Esophagus squamous epithelium (tissue), 5 donors: ENCODE results near the gene SOX6. TPM values are rescaled to one million over a fixed set of nuclear protein-coding genes. Genes with fewer than 3 reads are reported as not detected.
A peak's percentile ranks its signal among the peaks of the same experiment; 100 is the strongest.

ENCODE experiments used
- DNase-seq: peaks from one replicate; lab custom pipeline; 2025; lab: John Stamatoyannopoulos, UW
- H3K27ac ChIP-seq, 4 donors: fragments of 200-600 bp; sonication (generic); one replicate each; pipeline ENCODE4 v1.5.1; 2016 to 2019; ENCODE audit warnings: mild to moderate bottlenecking in 1 of 4
- H3K27me3 ChIP-seq, 4 donors: fragments of 200-600 bp; sonication (generic); 1 replicate in 3 of 4; 2 replicates in 1 of 4; pipeline versions ENCODE4 v1.5.1 to v1.6.0; 2017 to 2021; ENCODE audit warnings: antibody characterized with exemption in 1 of 4
- H3K36me3 ChIP-seq, 3 donors: fragments of 200-600 bp; sonication (generic); one replicate each; pipeline ENCODE4 v1.5.1; 2016 to 2019
- H3K4me1 ChIP-seq, 3 donors: fragments of 200-600 bp; sonication (generic); one replicate each; pipeline ENCODE4 v1.5.1; 2017 to 2019
- H3K4me3 ChIP-seq, 4 donors: fragments of 200-600 bp; sonication (generic); 1 replicate in 3 of 4; 2 replicates in 1 of 4; pipeline ENCODE4 v1.5.1; 2016 to 2019; ENCODE audit warnings: mild to moderate bottlenecking in 2 of 4, moderate library complexity in 1 of 4
- H3K9me3 ChIP-seq, 3 donors: fragments of 200-600 bp; sonication (generic); one replicate each; pipeline ENCODE4 v1.5.1; 2016 to 2019
- POLR2A ChIP-seq, 4 donors: fragments of 450-650 bp; IDR thresholded peaks; one replicate each; pipeline ENCODE4 v1.6.1; 2017; ENCODE audit warnings: antibody characterized with exemption in 4 of 4, mild to moderate bottlenecking in 4 of 4, moderate library complexity in 3 of 4
- WGBS, 2 donors: methylation state at CpG; one replicate each; pipeline ENCODE4 v1.1.5; 2018; 5-methylcytosine and 5-hydroxymethylcytosine counted together
- intact Hi-C: fragments of 100-400 bp; cut with DNase I; formaldehyde crosslinking; loops from one replicate; pipeline ENCODE4 v1.15.0; 2022
- total RNA-seq, 4 donors: library from RNA; depleted of rRNA; stranded (reverse); fragments of >200 nt; gene quantifications; one replicate each; pipeline ENCODE4 v1.1.0, GENCODE V29; 2016
- TF ChIP-seq, protein P1 (sequence below), 6 experiments: fragments of 450-650 bp in 4 of 6; fragments of 200-600 bp in 2 of 6; sonication (generic) in 2 of 6; IDR thresholded peaks; one replicate each; pipeline ENCODE4 v1.5.1; 2016 to 2019; ENCODE audit warnings: antibody characterized with exemption in 6 of 6, mild to moderate bottlenecking in 4 of 6, moderate library complexity in 4 of 6
- donor health status: DM: yes; HTN: yes; CAD: no.

SOX6 gene
- total RNA-seq, 4 donors from 2014 or later = 7.8 to 16.0 (median 10.6) TPM

DNA sequence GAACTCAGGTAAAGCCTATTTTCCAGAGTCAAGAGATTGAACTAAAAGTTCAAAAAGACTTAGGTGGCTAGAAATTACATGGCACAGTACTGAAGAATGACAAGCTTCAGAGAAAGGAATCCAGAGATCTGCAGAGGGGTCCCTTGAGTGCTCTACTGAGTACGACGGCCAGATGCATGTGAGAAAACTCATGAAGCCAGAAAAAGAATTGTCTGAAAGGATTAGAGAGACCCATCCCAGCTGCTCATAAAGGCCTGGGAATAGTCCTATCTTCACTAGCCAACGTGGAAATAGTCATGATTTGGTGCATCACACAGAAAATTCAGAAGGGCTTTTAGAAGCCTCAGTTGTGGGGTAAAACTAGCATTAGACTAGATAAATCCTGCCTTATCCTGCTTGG lies 91.3 kb downstream of the SOX6 start:
- no peaks in the 10 kb centered on the region for H3K4me1 ChIP-seq
- intact Hi-C loops = no loop called here
- no peaks in the 10 kb centered on the region for H3K27me3 ChIP-seq
- H3K27ac ChIP-seq = no peak overlapping the region
- no peak for DNase-seq
- H3K9me3 ChIP-seq = peaks cover 0 to 4% (median 0%) of the 10 kb centered on the region in 3 donors
- no peak for TF ChIP-seq POLR2A (IDR thresholded peaks at IDR 0.05)
- TF ChIP-seq, protein P1, sequence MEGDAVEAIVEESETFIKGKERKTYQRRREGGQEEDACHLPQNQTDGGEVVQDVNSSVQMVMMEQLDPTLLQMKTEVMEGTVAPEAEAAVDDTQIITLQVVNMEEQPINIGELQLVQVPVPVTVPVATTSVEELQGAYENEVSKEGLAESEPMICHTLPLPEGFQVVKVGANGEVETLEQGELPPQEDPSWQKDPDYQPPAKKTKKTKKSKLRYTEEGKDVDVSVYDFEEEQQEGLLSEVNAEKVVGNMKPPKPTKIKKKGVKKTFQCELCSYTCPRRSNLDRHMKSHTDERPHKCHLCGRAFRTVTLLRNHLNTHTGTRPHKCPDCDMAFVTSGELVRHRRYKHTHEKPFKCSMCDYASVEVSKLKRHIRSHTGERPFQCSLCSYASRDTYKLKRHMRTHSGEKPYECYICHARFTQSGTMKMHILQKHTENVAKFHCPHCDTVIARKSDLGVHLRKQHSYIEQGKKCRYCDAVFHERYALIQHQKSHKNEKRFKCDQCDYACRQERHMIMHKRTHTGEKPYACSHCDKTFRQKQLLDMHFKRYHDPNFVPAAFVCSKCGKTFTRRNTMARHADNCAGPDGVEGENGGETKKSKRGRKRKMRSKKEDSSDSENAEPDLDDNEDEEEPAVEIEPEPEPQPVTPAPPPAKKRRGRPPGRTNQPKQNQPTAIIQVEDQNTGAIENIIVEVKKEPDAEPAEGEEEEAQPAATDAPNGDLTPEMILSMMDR (IDR thresholded peaks at IDR 0.05) = no peak
- H3K4me3 ChIP-seq = no peak overlapping the region
- no peaks in the 10 kb centered on the region for H3K36me3 ChIP-seq
- 80 to 87% methylated on average over 3 of the region's 3 CpGs for WGBS, 2 donors

DNA sequence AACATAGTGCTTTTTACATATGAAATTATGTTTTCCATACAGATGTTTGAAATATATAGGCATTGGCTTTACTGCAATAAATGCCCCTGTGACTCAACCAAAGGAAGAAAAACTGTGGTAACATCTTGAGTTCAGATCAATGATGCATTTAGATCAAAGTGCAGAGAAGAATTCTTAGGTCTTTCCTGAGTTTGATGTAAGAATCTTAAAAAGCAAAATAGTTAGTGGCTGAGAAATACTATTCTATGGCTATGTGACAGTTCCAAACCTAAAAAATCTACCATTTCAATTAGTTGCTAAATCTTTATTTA lies 93.7 kb downstream of the SOX6 start:
- peaks cover 0 to 4% (median 0%) of the 10 kb centered on the region in 3 donors for H3K9me3 ChIP-seq
- TF ChIP-seq, protein P1 (IDR thresholded peaks at IDR 0.05) = no peak
- no peak for TF ChIP-seq POLR2A (IDR thresholded peaks at IDR 0.05)
- DNase-seq = no peak
- no peaks in the 10 kb centered on the region for H3K36me3 ChIP-seq
- no peak overlapping the region for H3K27ac ChIP-seq
- H3K27me3 ChIP-seq = no peaks in the 10 kb centered on the region
- no peaks in the 10 kb centered on the region for H3K4me1 ChIP-seq
- no peak overlapping the region for H3K4me3 ChIP-seq
- intact Hi-C loops = no loop called here

DNA sequence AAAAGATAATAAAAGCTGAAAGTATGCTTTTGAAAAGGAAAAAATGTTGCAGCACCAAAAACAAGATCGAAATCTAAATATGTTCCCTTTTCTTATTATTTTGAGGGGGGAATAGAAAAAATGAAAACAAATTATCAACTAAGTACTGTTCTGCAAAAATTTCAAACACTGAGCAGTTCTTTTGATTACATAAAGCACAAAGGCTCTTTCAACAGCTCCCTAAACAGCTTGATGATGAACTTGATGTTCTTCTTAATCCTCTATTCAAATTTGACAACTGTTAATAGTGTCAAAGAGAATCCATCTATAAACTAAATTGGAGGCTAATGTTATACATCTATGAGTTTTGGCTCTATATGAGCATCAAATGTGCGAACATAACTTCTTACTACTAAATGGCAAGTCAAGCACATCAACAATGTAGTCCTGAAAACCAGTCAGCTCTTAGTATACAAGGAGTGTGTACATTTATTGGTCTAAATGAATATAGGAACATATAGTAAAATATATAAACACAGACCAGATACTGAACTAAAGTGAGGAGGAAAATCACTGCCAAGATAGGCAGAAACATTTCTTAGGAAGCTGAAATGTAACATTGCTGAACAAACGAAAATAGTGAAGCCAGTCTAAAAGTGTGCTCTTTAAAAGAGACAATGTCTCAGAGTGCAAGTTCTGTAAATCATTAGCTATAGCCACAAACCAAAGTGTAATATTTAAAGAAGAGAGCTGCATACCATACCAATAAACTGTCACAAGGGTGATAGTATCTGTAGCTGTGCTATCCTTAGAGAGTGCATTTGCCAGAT lies 94.3 kb downstream of the SOX6 start:
- Histone ChIP-seq H3K4me1 (no peaks in the 10 kb centered on the region), H3K27me3 (no peaks in the 10 kb centered on the region), H3K9me3 (peaks cover 0 to 4% (median 0%) of the 10 kb centered on the region in 3 donors), H3K27ac (no peak overlapping the region), H3K4me3 (no peak overlapping the region), H3K36me3 (no peaks in the 10 kb centered on the region)
- WGBS, 2 donors = 74 to 78% methylated on average over 3 of the region's 3 CpGs
- intact Hi-C loops = no loop called here
- TF ChIP-seq, protein P1 (IDR thresholded peaks at IDR 0.05) = no peak
- no peak for TF ChIP-seq POLR2A (IDR thresholded peaks at IDR 0.05)
- DNase-seq = no peak

DNA sequence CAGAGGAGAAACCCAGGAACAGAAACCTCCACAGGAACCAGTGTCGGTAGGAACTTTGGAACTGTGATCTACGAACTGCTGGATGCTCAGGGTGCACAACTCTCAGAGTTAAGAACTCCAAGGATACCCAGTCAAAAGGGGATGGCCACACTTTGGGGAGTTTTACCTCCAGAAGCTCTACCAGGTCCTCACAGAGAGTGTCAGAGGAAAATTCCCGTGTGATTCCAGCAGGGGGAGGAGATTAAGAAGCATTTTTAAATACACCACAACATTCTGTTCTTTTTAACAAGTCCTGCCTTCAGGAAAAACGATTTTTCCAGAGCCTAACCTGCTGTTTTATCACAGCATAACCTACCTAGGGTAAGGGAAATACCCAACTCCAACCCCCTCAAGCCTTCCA lies 104.0 kb downstream of the SOX6 start:
- Histone ChIP-seq H3K27ac (no peak overlapping the region), H3K4me3 (no peak overlapping the region), H3K36me3 (no peaks in the 10 kb centered on the region), H3K4me1 (no peaks in the 10 kb centered on the region), H3K9me3 (peaks cover 0 to 8% (median 0%) of the 10 kb centered on the region in 3 donors), H3K27me3 (no peaks in the 10 kb centered on the region)
- 69 to 85% methylated on average over 3 to 4 of the region's 4 CpGs for WGBS, 2 donors
- TF ChIP-seq, protein P1 (IDR thresholded peaks at IDR 0.05) = peak in 1 of 6 experiments; percentile 11
- no peak for TF ChIP-seq POLR2A (IDR thresholded peaks at IDR 0.05)
- intact Hi-C loops = no loop called here
- DNase-seq = no peak

DNA sequence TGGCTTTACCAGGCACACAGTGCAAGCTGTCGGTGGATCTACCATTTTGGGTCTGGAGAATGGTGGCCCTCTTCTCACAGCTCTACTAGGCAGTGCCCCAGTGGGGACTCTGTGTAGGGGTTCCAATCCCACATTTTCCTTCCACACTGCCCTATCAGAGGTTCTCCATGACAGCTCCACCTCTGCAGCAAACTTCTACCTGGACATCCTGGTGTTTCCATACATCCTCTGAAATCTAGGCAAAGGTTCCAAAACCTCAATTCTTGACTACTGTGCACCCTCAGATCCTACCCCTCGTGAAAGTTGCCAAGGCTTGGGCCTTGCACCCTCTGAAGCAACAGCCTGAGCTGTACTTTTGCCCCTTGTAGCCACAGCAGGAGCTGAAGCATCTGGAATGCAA lies 108.1 kb downstream of the SOX6 start:
- intact Hi-C loops = no loop called here
- DNase-seq = no peak
- H3K27me3 ChIP-seq = no peaks in the 10 kb centered on the region
- no peak overlapping the region for H3K27ac ChIP-seq
- 86% methylated on average over 2 of the region's 2 CpGs; no CpG with 5 or more reads in 1 of the 2 donors for WGBS, 2 donors
- no peaks in the 10 kb centered on the region for H3K4me1 ChIP-seq
- no peaks in the 10 kb centered on the region for H3K36me3 ChIP-seq
- no peak for TF ChIP-seq POLR2A (IDR thresholded peaks at IDR 0.05)
- TF ChIP-seq, protein P1 (IDR thresholded peaks at IDR 0.05) = no peak
- peaks cover 0 to 8% (median 0%) of the 10 kb centered on the region in 3 donors for H3K9me3 ChIP-seq
- no peak overlapping the region for H3K4me3 ChIP-seq
